B cell (primary cell): ENCODE measurements around the gene OR10A3. TPM values are rescaled to one million over a fixed set of nuclear protein-coding genes. Genes with fewer than 3 reads are reported as not detected.

Experiments used
- ATAC-seq: fragments of 200-7000 bp; cut with Tn5 transposase; one replicate; pipeline ENCODE4 v1.10.0; 2021; ENCODE audit warnings: low read depth, mild to moderate bottlenecking, moderate number of reproducible peaks, moderate library complexity
- CTCF ChIA-PET: fragments of 350-600 bp; sonication (Branson Sonifier 250); formaldehyde crosslinking; loops from one replicate; lab custom pipeline; 2021; ENCODE audit warnings: antibody characterized with exemption, inconsistent platforms; lab: Charles Lee
- POLR2A ChIA-PET: fragments of 350-600 bp; sonication (Branson Sonifier 250); formaldehyde crosslinking; loops from one replicate; lab custom pipeline; 2021; ENCODE audit warnings: antibody characterized with exemption; lab: Charles Lee
- DNase-seq: peaks from one replicate; pipeline ENCODE4 v3.0.0; 2013
- H2AFZ ChIP-seq: 2 replicates; pipeline ENCODE4 v1.6.1; 2012; ENCODE audit warnings: mild to moderate bottlenecking, low read depth, low read length; ENCODE audit not compliant: insufficient read depth, poor library complexity, severe bottlenecking
- H3K27ac ChIP-seq, 2 donors: 1 replicate in 1 of 2; 2 replicates in 1 of 2; pipeline ENCODE4 v1.5.1; 2012 to 2013; ENCODE audit warnings: low read length in 2 of 2, mild to moderate bottlenecking in 2 of 2, moderate library complexity in 1 of 2
- H3K27me3 ChIP-seq, 4 experiments: fragments of 200-600 bp in 1 of 4; sonication (generic) in 1 of 4; replicated peaks in 1 of 4; 1 replicate in 2 of 4; 2 replicates in 2 of 4; pipeline versions ENCODE4 v1.6.1 to v1.7.0; 2013 to 2016; ENCODE audit warnings: low read length in 3 of 4, mild to moderate bottlenecking in 2 of 4, mixed read lengths in 1 of 4, moderate library complexity in 1 of 4; ENCODE audit not compliant: insufficient read depth in 4 of 4, control insufficient read depth in 3 of 4; ENCODE audit errors: control extremely low read depth in 1 of 4
- H3K36me3 ChIP-seq, 2 experiments: replicated peaks in 1 of 2; 1 replicate in 1 of 2; 2 replicates in 1 of 2; pipeline versions ENCODE4 v1.6.1 to v1.7.1; 2013; ENCODE audit warnings: low read length in 1 of 2; ENCODE audit not compliant: insufficient read depth in 2 of 2, control insufficient read depth in 1 of 2; ENCODE audit errors: control extremely low read depth in 1 of 2, extremely low read depth in 1 of 2
- H3K4me1 ChIP-seq, 2 donors: fragments of 200-600 bp in 1 of 2; sonication (generic) in 1 of 2; 1 replicate in 1 of 2; 2 replicates in 1 of 2; pipeline versions ENCODE4 v1.5.1 to v1.6.1; 2013 to 2017; ENCODE audit warnings: low read length in 2 of 2; ENCODE audit not compliant: control insufficient read depth in 2 of 2, insufficient read depth in 2 of 2
- H3K4me2 ChIP-seq: replicated peaks from 2 replicates; pipeline ENCODE3; 2012; ENCODE audit warnings: mild to moderate bottlenecking, low read depth, low read length; ENCODE audit not compliant: poor library complexity, severe bottlenecking
- H3K4me3 ChIP-seq, 5 experiments: fragments of 200-600 bp in 1 of 5; sonication (generic) in 1 of 5; 1 replicate in 3 of 5; 2 replicates in 2 of 5; pipeline versions ENCODE4 v1.5.1 to v1.7.0; 2011 to 2016; ENCODE audit warnings: low read length in 4 of 5, mild to moderate bottlenecking in 4 of 5, low read depth in 2 of 5, control low read depth in 1 of 5, moderate library complexity in 1 of 5; ENCODE audit not compliant: insufficient read depth in 1 of 5; ENCODE audit errors: control extremely low read depth in 1 of 5, extremely low read depth in 1 of 5
- H3K79me2 ChIP-seq: fragments of 200-600 bp; sonication (generic); one replicate; pipeline ENCODE4 v1.6.0; 2016; ENCODE audit warnings: low read length; ENCODE audit not compliant: control insufficient read depth, insufficient read depth
- H3K9ac ChIP-seq: fragments of 200-600 bp; sonication (generic); 2 replicates; pipeline ENCODE4 v1.6.1; 2017; ENCODE audit warnings: mild to moderate bottlenecking, low read length, moderate library complexity
- H3K9me3 ChIP-seq, 3 donors: one replicate each; pipeline versions ENCODE4 v1.6.1 to v1.7.1; 2013; ENCODE audit warnings: low read length in 2 of 3; ENCODE audit not compliant: control insufficient read depth in 2 of 3, insufficient read depth in 1 of 3; ENCODE audit errors: control extremely low read depth in 1 of 3
- H4K20me1 ChIP-seq: 2 replicates; pipeline ENCODE4 v1.6.0; 2012; ENCODE audit warnings: mild to moderate bottlenecking, low read length; ENCODE audit not compliant: insufficient read depth, control insufficient read depth, poor library complexity, severe bottlenecking
- H3K27ac Mint-ChIP-seq: one replicate; pipeline ENCODE4 v1.8.0; 2021; ENCODE audit warnings: mixed read lengths
- H3K27me3 Mint-ChIP-seq: one replicate; pipeline ENCODE4 v1.8.0; 2021; ENCODE audit warnings: mixed read lengths
- H3K4me1 Mint-ChIP-seq: one replicate; pipeline ENCODE4 v1.8.0; 2021; ENCODE audit warnings: mixed read lengths
- H3K4me3 Mint-ChIP-seq: one replicate; pipeline ENCODE4 v1.8.0; 2021; ENCODE audit warnings: mixed read lengths
- H3K9me3 Mint-ChIP-seq: one replicate; pipeline ENCODE4 v1.8.0; 2022; ENCODE audit warnings: mixed read lengths; ENCODE audit not compliant: insufficient read depth
- CTCF ChIP-seq: fragments of 200-600 bp; IDR thresholded peaks from one replicate; pipeline ENCODE4 v1.8.0; 2022; ENCODE audit warnings: antibody characterized with exemption, mild to moderate bottlenecking
- EZH2 ChIP-seq: IDR thresholded peaks from 2 replicates; pipeline ENCODE4 v1.6.1; 2012; ENCODE audit warnings: borderline replicate concordance, low read depth, mild to moderate bottlenecking, moderate library complexity, low read length; ENCODE audit not compliant: insufficient read depth, poor library complexity, severe bottlenecking
- WGBS: methylation state at CpG from one replicate; pipeline ENCODE4 v1.1.5; 2013; ENCODE audit warnings: missing lambda C conversion rate; ENCODE audit not compliant: insufficient coverage; 5-methylcytosine and 5-hydroxymethylcytosine counted together
- intact Hi-C: fragments of 100-400 bp; cut with micrococcal nuclease; formaldehyde crosslinking; loops from one replicate; pipeline ENCODE4 v1.10.0; 2022
- polyA plus RNA-seq: library from polyadenylated mRNA; depleted of rRNA; stranded (reverse); fragments of >200 nt; gene quantifications from 2 replicates; pipeline ENCODE4 v1.2.3, GENCODE V29; 2012
- total RNA-seq, 2 donors: library from RNA; stranded (reverse); fragments of 120-200 nt in 1 of 2; gene quantifications; 1 replicate in 1 of 2; 2 replicates in 1 of 2; pipeline versions ENCODE4 v1.2.3 to v1.2.4, GENCODE V29; 2013 to 2022

OR10A3 gene
- total and polyA plus RNA-seq, 2 donors (not counting 1 experiment from before 2014, with no cell fraction given) = not detected

- intact Hi-C loops = no loop called here
- no peaks in the 10 kb centered on the region for H3K27me3 ChIP-seq
- H4K20me1 ChIP-seq = no peaks in the 10 kb centered on the region
- ATAC-seq (no peak), DNase-seq (no peak)
- Mint-ChIP-seq H3K4me1 (no peaks in the 10 kb centered on the region), H3K27ac (no peak overlapping the region), H3K9me3 (no peaks in the 10 kb centered on the region), H3K4me3 (no peak overlapping the region), H3K27me3 (peaks cover 7% of the 10 kb centered on the region)
- H2AFZ ChIP-seq = no peak overlapping the region
- no peak overlapping the region for H3K27ac ChIP-seq
- ChIA-PET POLR2A (no interaction called here), CTCF (no interaction called here)
- 83% methylated on average over 1 of the region's 2 CpGs for WGBS
- H3K4me1 ChIP-seq = no peaks in the 10 kb centered on the region
- H3K79me2 ChIP-seq = no peaks in the 10 kb centered on the region
- no peak overlapping the region for H3K4me3 ChIP-seq
- TF ChIP-seq CTCF (no peak), EZH2 (no peak)
- H3K4me2 ChIP-seq = no peak overlapping the region
- no peaks in the 10 kb centered on the region for H3K36me3 ChIP-seq
- no peaks in the 10 kb centered on the region for H3K9me3 ChIP-seq
- no peak overlapping the region for H3K9ac ChIP-seq
Observed at GRCh38 chr11:7918141-7918540, 23.4 kb downstream of the OR10A3 start.

DNA sequence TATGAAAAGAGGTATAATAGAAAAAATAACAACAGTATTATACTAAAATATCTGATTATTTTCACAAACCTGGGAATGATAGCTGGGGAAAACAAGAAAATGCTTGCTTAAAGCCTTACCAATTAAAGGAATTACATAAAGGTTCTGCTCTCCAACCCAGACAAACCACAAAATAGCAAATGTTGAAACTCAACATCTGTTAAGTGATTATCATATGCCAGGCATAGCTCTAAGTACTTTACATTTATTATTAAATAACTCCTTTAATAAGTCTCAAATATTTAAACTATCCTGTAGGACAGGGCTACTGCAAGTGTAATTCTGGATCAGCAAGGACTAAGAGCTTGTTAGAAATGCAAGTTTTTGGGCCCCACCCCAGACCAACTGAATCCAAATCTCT, 30.5 kb downstream of the OR10A3 start:
- no peaks in the 10 kb centered on the region for H3K4me1 Mint-ChIP-seq
- H3K27ac ChIP-seq = no peak overlapping the region
- DNase-seq (no peak), ATAC-seq (no peak)
- no peaks in the 10 kb centered on the region for H3K4me1 ChIP-seq
- intact Hi-C loops = no loop called here
- peaks cover 31% of the 10 kb centered on the region for H3K27me3 Mint-ChIP-seq
- no peaks in the 10 kb centered on the region for H3K9me3 ChIP-seq
- H3K4me3 ChIP-seq = no peak overlapping the region
- H3K79me2 ChIP-seq = no peaks in the 10 kb centered on the region
- H3K4me2 ChIP-seq = no peak overlapping the region
- no peak for TF ChIP-seq CTCF
- no peaks in the 10 kb centered on the region for H3K36me3 ChIP-seq
- H4K20me1 ChIP-seq = no peaks in the 10 kb centered on the region
- no peak overlapping the region for H3K4me3 Mint-ChIP-seq
- H3K9ac ChIP-seq = no peak overlapping the region
- no peak overlapping the region for H2AFZ ChIP-seq
- ChIA-PET POLR2A (no interaction called here), CTCF (no interaction called here)
- H3K9me3 Mint-ChIP-seq = no peaks in the 10 kb centered on the region
- peaks cover 0 to 6% (median 2%) of the 10 kb centered on the region in 4 experiments for H3K27me3 ChIP-seq
- H3K27ac Mint-ChIP-seq = no peak overlapping the region
